SK-N-SH treated with all-trans-retinoic acid at 6 μM for 48 hours (cell line): ENCODE data around the gene EPHB2.
"Not testable (repeated sequence)": the region's sequence is repeated elsewhere in the genome, so short reads cannot be mapped to it uniquely, and the experiment has no call there.

Experiments used
- ATAC-seq: fragments of 200-7000 bp; cut with Tn5 transposase; 3 replicates; pipeline ENCODE4 v1.9.1; 2020; ENCODE audit warnings: mild to moderate bottlenecking, moderate library complexity
- ARNTL ChIP-seq: fragments of 450-650 bp; formaldehyde crosslinking; IDR thresholded peaks from 2 replicates; pipeline ENCODE4 v1.5.0; 2020; ENCODE audit warnings: low read depth, mild to moderate bottlenecking, moderate library complexity, borderline replicate concordance
- BACH2 ChIP-seq: fragments of 250-450 bp; sonication (Bioruptor Pico); IDR thresholded peaks from 2 replicates; pipeline ENCODE4 v1.9.0; 2021; ENCODE audit warnings: mild to moderate bottlenecking, borderline replicate concordance
- CSDC2 ChIP-seq: fragments of 250-450 bp; sonication (Bioruptor Pico); IDR thresholded peaks from 2 replicates; pipeline ENCODE4 v1.5.0; 2020; ENCODE audit warnings: mild to moderate bottlenecking, moderate library complexity
- ESRRG ChIP-seq: fragments of 250-450 bp; sonication (Bioruptor Pico); IDR thresholded peaks from 2 replicates; pipeline ENCODE4 v1.6.1; 2021; ENCODE audit warnings: mild to moderate bottlenecking
- GLIS3 ChIP-seq: fragments of 250-450 bp; sonication (Bioruptor Pico); IDR thresholded peaks from 2 replicates; pipeline ENCODE4 v1.5.0; 2020; ENCODE audit warnings: mild to moderate bottlenecking, moderate library complexity
- OSR1 ChIP-seq: fragments of 250-450 bp; sonication (Bioruptor Pico); IDR thresholded peaks from 2 replicates; pipeline ENCODE4 v1.8.0; 2022; ENCODE audit warnings: moderate library complexity, mild to moderate bottlenecking, inconsistent platforms
- PPARA ChIP-seq: fragments of 250-450 bp; sonication (Bioruptor Pico); IDR thresholded peaks from 2 replicates; pipeline ENCODE4 v1.5.0; 2020; ENCODE audit warnings: mild to moderate bottlenecking, borderline replicate concordance
- RARB ChIP-seq: fragments of 250-450 bp; sonication (Bioruptor Pico); IDR thresholded peaks from 2 replicates; pipeline ENCODE4 v1.8.0; 2021; ENCODE audit warnings: mild to moderate bottlenecking, moderate library complexity
- SNAI2 ChIP-seq: fragments of 250-450 bp; sonication (Bioruptor Pico); IDR thresholded peaks from 2 replicates; pipeline ENCODE4 v1.5.0; 2020; ENCODE audit warnings: mild to moderate bottlenecking, moderate library complexity
- TCF4 ChIP-seq: fragments of 250-450 bp; sonication (Bioruptor Pico); IDR thresholded peaks from 2 replicates; pipeline ENCODE4 v1.8.0; 2021; ENCODE audit warnings: mild to moderate bottlenecking, moderate library complexity, borderline replicate concordance
- TOX ChIP-seq: fragments of 250-450 bp; sonication (Bioruptor Pico); IDR thresholded peaks from 2 replicates; pipeline ENCODE4 v1.8.0; 2021; ENCODE audit warnings: mild to moderate bottlenecking, moderate library complexity, borderline replicate concordance
- TSHZ2 ChIP-seq: fragments of 250-450 bp; sonication (Bioruptor Pico); IDR thresholded peaks from 2 replicates; pipeline ENCODE4 v1.5.0; 2020; ENCODE audit warnings: mild to moderate bottlenecking, moderate library complexity
- ZC3H10 ChIP-seq: fragments of 250-450 bp; sonication (Bioruptor Pico); IDR thresholded peaks from 2 replicates; pipeline ENCODE4 v1.5.1; 2021; ENCODE audit warnings: mild to moderate bottlenecking, moderate library complexity
- ZFP3 ChIP-seq: fragments of 250-450 bp; sonication (Bioruptor Pico); IDR thresholded peaks from 2 replicates; pipeline ENCODE4 v1.5.0; 2020; ENCODE audit warnings: mild to moderate bottlenecking, moderate library complexity
- ZNF70 ChIP-seq: fragments of 450-650 bp; formaldehyde crosslinking; IDR thresholded peaks from 2 replicates; pipeline ENCODE4 v1.5.0; 2020; ENCODE audit warnings: mild to moderate bottlenecking, moderate library complexity
- ZNF8 ChIP-seq: fragments of 450-650 bp; formaldehyde crosslinking; IDR thresholded peaks from 2 replicates; pipeline ENCODE4 v1.5.0; 2020; ENCODE audit warnings: mild to moderate bottlenecking, moderate library complexity
- TF ChIP-seq, protein P1 (sequence below): fragments of 250-450 bp; sonication (Bioruptor Pico); IDR thresholded peaks from 2 replicates; pipeline ENCODE4 v1.8.0; 2020; ENCODE audit warnings: mild to moderate bottlenecking, moderate library complexity, borderline replicate concordance
- TF ChIP-seq, protein P2 (sequence below): fragments of 250-450 bp; sonication (Bioruptor Pico); IDR thresholded peaks from 2 replicates; pipeline ENCODE4 v1.8.0; 2021; ENCODE audit warnings: low read depth, mild to moderate bottlenecking, moderate library complexity, borderline replicate concordance

Gene EPHB2

DNA sequence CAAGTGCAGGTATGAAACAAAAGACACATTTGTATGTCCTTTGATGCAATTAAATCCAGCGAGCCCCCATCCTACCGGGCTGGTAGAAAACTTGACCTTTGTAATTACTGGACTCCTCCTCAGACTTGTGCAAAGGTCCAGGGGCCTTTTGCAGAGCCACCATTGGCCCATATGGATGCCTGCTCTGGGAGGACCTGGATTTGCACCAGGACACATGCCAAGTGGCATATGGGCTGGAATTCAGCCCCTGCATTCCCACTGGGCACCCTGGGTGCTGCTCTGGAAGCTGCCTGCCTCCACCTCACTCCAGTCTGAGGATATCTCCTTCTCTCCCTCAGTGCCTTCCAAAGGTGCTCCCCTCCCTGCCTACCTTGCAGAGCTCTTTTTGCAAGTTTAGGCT is 226.0 kb downstream of the EPHB2 start:
- TF ChIP-seq, protein P1, sequence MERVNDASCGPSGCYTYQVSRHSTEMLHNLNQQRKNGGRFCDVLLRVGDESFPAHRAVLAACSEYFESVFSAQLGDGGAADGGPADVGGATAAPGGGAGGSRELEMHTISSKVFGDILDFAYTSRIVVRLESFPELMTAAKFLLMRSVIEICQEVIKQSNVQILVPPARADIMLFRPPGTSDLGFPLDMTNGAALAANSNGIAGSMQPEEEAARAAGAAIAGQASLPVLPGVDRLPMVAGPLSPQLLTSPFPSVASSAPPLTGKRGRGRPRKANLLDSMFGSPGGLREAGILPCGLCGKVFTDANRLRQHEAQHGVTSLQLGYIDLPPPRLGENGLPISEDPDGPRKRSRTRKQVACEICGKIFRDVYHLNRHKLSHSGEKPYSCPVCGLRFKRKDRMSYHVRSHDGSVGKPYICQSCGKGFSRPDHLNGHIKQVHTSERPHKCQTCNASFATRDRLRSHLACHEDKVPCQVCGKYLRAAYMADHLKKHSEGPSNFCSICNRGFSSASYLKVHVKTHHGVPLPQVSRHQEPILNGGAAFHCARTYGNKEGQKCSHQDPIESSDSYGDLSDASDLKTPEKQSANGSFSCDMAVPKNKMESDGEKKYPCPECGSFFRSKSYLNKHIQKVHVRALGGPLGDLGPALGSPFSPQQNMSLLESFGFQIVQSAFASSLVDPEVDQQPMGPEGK: no peak
- ATAC-seq: no peak

DNA sequence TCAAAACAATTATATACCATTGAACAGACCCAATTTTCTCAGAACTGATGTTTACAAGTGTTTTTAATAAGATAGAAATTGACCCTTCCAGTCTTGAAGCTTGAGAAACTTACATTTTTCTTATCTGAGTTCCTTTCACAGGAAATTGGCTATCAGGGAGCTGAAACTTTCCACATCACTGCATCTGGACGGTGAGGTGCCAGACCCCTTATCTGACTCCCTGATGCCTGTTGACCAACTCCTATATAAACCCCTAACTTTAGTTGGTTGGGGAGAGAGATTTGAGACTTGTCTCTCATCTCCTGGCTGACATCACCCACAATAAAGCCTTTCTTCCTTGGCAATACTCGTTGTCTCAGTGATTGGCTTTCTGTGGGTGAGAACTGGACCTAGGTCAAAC is 230.6 kb downstream of the EPHB2 start:
- TF ChIP-seq, protein P1: no peak
- TF ChIP-seq, protein P2, sequence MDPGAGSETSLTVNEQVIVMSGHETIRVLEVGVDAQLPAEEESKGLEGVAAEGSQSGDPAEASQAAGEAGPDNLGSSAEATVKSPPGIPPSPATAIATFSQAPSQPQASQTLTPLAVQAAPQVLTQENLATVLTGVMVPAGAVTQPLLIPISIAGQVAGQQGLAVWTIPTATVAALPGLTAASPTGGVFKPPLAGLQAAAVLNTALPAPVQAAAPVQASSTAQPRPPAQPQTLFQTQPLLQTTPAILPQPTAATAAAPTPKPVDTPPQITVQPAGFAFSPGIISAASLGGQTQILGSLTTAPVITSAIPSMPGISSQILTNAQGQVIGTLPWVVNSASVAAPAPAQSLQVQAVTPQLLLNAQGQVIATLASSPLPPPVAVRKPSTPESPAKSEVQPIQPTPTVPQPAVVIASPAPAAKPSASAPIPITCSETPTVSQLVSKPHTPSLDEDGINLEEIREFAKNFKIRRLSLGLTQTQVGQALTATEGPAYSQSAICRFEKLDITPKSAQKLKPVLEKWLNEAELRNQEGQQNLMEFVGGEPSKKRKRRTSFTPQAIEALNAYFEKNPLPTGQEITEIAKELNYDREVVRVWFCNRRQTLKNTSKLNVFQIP (CRISPR knock-in tag): no peak
- TF ChIP-seq TCF4 (CRISPR knock-in tag): no peak
- TF ChIP-seq CSDC2 (CRISPR knock-in tag): no peak
- no peak for TF ChIP-seq ZNF70 (CRISPR knock-in tag)
- TF ChIP-seq ZFP3 (CRISPR knock-in tag): no peak
- no peak for ATAC-seq

GRCh38 chr1:22944346-22945055 is 233.9 kb downstream of the EPHB2 start:
- no peak for TF ChIP-seq ESRRG (CRISPR knock-in tag)
- TF ChIP-seq TSHZ2: no peak
- TF ChIP-seq ARNTL: no peak
- no peak for TF ChIP-seq RARB (CRISPR knock-in tag)
- TF ChIP-seq TOX (CRISPR knock-in tag): no peak
- no peak for TF ChIP-seq GLIS3 (CRISPR knock-in tag)
- no peak for TF ChIP-seq TCF4 (CRISPR knock-in tag)
- no peak for TF ChIP-seq SNAI2
- no peak for TF ChIP-seq OSR1 (CRISPR knock-in tag)
- no peak for TF ChIP-seq CSDC2 (CRISPR knock-in tag)
- TF ChIP-seq ZC3H10 (CRISPR knock-in tag): no peak
- TF ChIP-seq PPARA: no peak
- TF ChIP-seq, protein P1: no peak
- no peak for TF ChIP-seq ZFP3 (CRISPR knock-in tag)
- no peak for TF ChIP-seq BACH2 (CRISPR knock-in tag)
- no peak for TF ChIP-seq ZNF70 (CRISPR knock-in tag)
- no peak for TF ChIP-seq ZNF8 (CRISPR knock-in tag)
- ATAC-seq: no peak

- not testable (repeated sequence) for ATAC-seq
Measured at GRCh38 chr1:22945171-22945570, 234.5 kb downstream of the EPHB2 start.
